GM12801 (cell line): ENCODE data around the gene SPATA20.

Experiments used
- TF ChIP-seq, protein P1 (sequence below): IDR thresholded peaks from one replicate; pipeline ENCODE4 v1.5.1; 2011; ENCODE audit warnings: control low read depth; ENCODE audit not compliant: insufficient read length; ENCODE audit errors: extremely low read depth

Gene SPATA20

DNA sequence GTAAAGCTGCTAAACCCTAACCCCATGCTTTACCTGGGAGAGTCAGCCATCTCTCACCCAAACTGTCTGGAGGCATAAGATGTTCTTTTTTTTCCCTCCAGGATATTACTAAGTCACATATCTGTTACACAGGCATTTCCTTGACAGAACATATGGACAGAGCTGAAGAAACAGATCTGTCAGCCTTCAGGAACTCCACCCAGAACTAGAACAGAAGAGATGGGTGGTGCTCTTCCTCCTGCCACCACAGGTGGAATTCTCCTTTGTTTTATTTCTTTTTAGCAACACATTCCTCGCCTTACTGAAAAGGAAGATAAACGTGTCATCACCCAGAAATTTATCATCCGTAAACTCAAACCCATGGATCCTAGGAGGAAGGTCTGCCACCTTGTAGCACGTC is 30.0 kb upstream of the SPATA20 start:
- TF ChIP-seq, protein P1, sequence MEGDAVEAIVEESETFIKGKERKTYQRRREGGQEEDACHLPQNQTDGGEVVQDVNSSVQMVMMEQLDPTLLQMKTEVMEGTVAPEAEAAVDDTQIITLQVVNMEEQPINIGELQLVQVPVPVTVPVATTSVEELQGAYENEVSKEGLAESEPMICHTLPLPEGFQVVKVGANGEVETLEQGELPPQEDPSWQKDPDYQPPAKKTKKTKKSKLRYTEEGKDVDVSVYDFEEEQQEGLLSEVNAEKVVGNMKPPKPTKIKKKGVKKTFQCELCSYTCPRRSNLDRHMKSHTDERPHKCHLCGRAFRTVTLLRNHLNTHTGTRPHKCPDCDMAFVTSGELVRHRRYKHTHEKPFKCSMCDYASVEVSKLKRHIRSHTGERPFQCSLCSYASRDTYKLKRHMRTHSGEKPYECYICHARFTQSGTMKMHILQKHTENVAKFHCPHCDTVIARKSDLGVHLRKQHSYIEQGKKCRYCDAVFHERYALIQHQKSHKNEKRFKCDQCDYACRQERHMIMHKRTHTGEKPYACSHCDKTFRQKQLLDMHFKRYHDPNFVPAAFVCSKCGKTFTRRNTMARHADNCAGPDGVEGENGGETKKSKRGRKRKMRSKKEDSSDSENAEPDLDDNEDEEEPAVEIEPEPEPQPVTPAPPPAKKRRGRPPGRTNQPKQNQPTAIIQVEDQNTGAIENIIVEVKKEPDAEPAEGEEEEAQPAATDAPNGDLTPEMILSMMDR, result no peak

DNA sequence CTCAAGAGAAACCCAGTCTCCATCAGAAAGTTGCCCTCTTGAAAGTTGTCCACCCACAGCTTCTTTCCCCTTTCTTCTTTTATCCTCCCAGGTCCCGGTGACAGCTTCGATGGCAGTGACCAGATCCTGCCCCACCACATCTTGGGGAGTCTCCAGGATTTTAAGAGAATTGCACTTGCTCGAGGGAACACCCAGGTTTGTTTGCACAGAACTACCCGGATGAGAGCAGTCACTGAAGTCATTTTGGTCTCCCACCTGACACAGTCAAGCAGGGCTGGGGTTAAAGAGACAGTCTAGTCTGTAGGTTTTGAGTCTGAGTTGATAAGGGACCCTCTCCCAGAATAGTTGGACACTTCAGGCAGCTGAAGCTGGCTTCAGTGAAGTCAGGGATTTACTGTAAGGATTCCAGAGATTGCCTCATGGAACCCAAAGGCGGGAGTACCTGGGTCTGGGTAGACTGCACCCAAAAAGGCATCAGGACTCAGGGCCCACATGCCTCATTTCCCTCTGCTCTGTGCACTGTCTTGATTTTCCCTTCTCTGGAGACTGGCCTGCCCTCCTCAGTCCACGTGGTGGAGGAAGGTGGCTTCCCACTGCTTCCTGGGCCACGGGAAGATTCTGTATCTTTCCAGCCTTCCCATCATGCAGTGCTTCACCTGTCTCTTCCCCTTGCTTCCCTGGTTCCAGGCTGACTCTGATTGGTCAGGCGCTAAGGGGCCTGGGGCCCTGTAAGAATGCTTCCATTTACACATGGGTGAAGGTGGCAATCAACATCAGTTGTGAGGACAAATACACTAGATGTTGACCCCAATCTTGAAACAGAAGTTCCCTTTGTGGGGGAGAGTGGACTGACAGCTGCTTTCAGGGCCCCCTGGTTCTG is 29.2 kb upstream of the SPATA20 start:
- TF ChIP-seq, protein P1, result no peak

DNA sequence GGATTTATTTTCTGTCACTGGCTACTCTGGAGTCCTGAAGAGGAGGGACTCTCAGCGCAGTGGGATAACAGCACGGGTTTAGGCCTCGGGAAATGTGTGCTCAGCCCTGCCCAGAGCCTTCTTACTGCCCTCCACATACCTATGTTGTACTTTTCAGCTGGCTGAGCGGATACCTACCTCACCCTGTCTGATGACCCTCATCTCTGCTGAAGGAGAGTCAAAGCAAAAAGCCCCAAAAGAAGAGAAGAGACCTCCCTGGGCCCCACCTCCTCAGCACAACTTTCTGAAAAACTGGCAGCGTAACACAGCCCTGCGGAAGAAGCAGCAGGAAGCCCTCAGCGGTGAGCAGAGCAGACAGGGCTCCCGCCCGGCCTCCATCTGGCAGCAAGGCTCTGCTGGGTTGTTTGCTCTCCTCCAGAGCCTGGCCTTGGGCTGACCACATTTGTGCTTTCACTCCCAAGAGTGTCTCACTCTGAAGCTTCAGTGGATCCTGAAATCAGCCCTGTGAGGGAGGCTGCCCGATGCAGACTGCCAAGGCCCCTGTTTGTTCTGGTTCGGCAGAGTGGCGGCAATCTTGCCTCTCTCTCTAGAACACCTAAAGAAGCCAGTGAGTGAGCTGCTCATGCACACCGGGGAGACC is 28.5 kb upstream of the SPATA20 start:
- TF ChIP-seq, protein P1, result no peak

DNA sequence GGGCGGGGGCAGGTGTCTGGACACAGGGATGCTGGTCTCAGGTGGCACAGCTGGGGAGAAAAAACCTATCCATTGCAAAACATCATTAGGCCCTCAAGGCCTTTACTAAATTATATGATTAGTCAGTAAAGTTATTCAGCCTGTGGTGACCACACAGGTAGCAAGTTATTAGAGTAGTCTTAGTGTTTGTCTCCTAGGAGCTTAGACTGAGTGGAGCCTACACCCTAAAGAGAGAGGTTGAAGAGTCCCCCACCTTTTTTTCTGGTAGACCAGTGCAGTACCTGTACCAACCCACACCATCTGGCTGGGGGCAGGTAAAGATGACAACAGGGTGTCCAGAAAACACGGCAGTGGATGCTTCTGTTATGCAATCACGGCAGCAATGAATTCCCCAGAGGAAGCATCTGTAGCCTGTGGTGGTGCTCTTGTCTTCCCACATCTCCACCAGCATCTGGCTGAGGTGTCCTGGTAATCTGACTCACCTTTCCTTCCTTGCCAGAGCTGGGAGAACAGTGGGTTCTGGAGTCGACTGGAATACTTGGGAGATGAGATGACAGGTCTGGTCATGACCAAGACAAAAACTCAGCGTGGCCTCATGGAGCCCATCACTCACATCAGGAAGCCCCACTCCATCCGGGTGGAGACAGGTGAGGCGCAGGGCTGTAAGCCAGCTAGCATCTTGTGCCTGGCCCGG is 27.7 kb upstream of the SPATA20 start:
- TF ChIP-seq, protein P1, result no peak

DNA sequence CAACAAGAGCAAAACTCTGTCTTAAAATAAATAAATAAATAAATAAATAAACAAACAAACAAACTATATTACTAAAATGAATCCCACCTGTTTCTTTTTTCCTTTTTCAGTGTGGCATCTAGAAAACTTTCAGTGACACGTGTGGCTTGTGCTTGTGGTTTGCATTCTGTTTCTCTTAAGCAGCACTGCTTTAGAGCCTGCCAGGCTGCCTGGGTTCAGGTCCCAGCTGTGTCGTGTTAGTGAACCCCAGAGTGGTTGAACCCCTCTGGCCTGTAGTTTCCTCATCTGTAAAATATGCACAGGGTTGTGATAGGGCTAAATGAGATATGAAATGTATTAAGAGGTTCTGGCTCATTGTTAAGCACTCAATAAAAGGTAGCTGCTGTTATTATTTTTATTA is 26.5 kb upstream of the SPATA20 start:
- TF ChIP-seq, protein P1, result no peak

DNA sequence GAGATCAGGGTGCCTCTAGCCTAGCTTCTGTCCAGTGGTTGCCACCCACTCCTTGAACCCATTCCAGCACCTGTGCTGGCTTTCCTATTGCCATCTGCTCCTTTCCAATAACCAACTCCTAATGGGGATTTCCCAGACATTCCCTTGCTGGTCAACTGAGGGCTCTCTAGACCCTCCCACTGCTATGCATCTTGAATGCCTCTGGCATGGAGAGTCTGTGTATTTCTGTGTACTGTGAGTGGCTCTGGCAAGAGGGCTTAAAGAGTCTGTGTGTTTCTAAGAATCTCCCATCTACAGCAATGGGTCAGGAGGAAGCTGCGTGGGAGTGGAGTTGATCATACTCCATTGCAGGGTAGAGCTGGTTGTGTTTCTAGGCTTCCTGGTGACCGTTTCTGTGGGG is 25.5 kb upstream of the SPATA20 start:
- TF ChIP-seq, protein P1, result no peak

DNA sequence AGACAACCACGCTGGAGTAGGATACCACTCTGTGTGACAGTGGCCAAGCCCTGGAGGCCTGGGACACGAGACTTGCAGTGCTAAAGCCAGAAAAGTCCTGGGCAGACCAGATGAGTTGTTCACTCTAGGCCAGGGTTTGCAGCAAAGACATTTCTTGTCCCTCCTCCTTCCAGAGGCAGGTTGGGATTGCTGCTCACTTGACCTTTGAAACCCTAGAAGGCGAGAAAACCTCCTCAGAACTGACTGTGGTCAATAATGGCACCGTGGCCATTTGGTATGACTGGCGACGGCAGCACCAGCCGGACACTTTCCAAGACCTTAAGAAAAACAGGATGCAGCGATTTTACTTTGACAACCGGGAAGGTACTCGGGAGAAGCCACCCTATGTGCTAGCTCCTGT is 24.2 kb upstream of the SPATA20 start:
- TF ChIP-seq, protein P1, result no peak
